Parathyroid adenoma (tissue), 2 donors: ENCODE measurements around the gene DAPK1.
"Not testable (repeated sequence)": the region's sequence is repeated elsewhere in the genome, so short reads cannot be mapped to it uniquely, and the experiment has no call there.

Experiments used
- H2AFZ ChIP-seq: fragments of 300-600 bp; sonication (generic); one replicate; pipeline ENCODE4 v1.7.0; 2017; ENCODE audit warnings: antibody characterized with exemption, mild to moderate bottlenecking
- H3K27ac ChIP-seq: fragments of 300-600 bp; sonication (generic); one replicate; pipeline ENCODE4 v1.7.0; 2017
- H3K27me3 ChIP-seq: fragments of 300-600 bp; sonication (generic); one replicate; pipeline ENCODE4 v1.7.0; 2017; ENCODE audit warnings: low read length; ENCODE audit not compliant: control insufficient read depth, insufficient read depth
- H3K36me3 ChIP-seq: fragments of 300-600 bp; sonication (generic); one replicate; pipeline ENCODE4 v1.7.0; 2017; ENCODE audit warnings: low read length; ENCODE audit not compliant: control insufficient read depth, insufficient read depth
- H3K4me1 ChIP-seq: fragments of 300-600 bp; sonication (generic); one replicate; pipeline ENCODE4 v1.7.0; 2017; ENCODE audit warnings: control low read depth
- H3K4me2 ChIP-seq: fragments of 300-600 bp; sonication (generic); one replicate; pipeline ENCODE4 v1.7.0; 2017; ENCODE audit warnings: low read length
- H3K4me3 ChIP-seq: fragments of 300-600 bp; sonication (generic); one replicate; pipeline ENCODE4 v1.7.0; 2017; ENCODE audit warnings: low read depth, low read length
- H3K79me2 ChIP-seq: fragments of 300-600 bp; sonication (generic); one replicate; pipeline ENCODE4 v1.7.0; 2017; ENCODE audit warnings: control low read depth
- H3K9ac ChIP-seq: fragments of 300-600 bp; sonication (generic); one replicate; pipeline ENCODE4 v1.7.0; 2017; ENCODE audit warnings: mild to moderate bottlenecking
- H3K9me3 ChIP-seq: fragments of 300-600 bp; sonication (generic); one replicate; pipeline ENCODE4 v1.7.0; 2017; ENCODE audit warnings: low read length; ENCODE audit not compliant: control insufficient read depth
- TF ChIP-seq, protein P1 (sequence below): fragments of 300-600 bp; sonication (generic); IDR thresholded peaks from one replicate; pipeline ENCODE4 v1.7.0; 2017; ENCODE audit warnings: antibody characterized with exemption, mild to moderate bottlenecking
- donor health status: primary hyperparathyroidism.

Gene DAPK1

DNA sequence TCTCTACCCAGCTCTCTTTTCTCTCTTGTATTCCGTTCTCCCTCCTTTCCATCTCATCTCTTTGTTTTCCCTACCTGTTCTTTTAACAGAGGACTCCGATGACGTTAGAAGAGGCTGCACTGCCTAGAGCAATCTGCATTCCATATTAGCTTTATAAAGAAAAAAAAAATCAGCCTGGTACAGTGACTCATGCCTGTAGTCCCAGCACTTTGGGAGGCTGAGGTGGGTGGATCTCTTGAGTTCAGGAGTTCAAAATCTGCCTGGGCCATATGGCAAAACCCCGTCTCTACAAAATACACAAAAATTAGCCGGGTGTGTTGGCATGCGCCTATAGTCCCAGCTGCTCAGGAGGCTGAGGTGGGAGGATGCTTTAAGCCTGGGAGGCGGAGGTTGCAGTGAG lies 49.0 kb downstream of the DAPK1 start:
- H3K79me2 ChIP-seq = no peaks in the 10 kb centered on the region
- no peak overlapping the region for H3K4me2 ChIP-seq
- no peaks in the 10 kb centered on the region for H3K27me3 ChIP-seq
- no peak overlapping the region for H3K27ac ChIP-seq
- H3K9me3 ChIP-seq = no peaks in the 10 kb centered on the region
- TF ChIP-seq, protein P1, sequence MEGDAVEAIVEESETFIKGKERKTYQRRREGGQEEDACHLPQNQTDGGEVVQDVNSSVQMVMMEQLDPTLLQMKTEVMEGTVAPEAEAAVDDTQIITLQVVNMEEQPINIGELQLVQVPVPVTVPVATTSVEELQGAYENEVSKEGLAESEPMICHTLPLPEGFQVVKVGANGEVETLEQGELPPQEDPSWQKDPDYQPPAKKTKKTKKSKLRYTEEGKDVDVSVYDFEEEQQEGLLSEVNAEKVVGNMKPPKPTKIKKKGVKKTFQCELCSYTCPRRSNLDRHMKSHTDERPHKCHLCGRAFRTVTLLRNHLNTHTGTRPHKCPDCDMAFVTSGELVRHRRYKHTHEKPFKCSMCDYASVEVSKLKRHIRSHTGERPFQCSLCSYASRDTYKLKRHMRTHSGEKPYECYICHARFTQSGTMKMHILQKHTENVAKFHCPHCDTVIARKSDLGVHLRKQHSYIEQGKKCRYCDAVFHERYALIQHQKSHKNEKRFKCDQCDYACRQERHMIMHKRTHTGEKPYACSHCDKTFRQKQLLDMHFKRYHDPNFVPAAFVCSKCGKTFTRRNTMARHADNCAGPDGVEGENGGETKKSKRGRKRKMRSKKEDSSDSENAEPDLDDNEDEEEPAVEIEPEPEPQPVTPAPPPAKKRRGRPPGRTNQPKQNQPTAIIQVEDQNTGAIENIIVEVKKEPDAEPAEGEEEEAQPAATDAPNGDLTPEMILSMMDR = no peak
- H3K4me3 ChIP-seq = no peak overlapping the region
- H2AFZ ChIP-seq = no peak overlapping the region
- no peaks in the 10 kb centered on the region for H3K36me3 ChIP-seq
- no peak overlapping the region for H3K9ac ChIP-seq
- peaks cover 1% of the 10 kb centered on the region for H3K4me1 ChIP-seq

DNA sequence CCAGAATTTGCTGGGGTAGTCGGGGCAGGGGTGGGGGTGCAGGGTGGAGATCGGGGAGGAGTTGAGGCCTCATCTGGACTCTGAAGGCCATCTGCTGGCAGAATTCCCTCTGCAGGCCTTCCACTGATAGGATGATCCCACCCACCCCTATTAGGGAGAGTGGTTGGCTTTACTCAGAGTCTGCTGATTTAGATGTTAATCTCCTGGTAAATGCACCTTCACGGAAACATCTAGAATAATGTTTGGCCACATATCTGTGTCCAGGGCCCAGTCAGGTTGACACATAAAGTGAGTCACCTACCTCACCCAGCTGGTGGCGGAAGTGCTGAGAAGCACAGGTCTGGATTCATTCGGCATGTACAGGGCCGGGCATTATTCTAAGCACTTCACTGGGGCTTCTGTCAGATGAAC lies 50.0 kb downstream of the DAPK1 start:
- Histone ChIP-seq H3K4me1 (peaks cover 6% of the 10 kb centered on the region), H3K4me3 (no peak overlapping the region), H3K4me2 (no peak overlapping the region), H3K9me3 (no peaks in the 10 kb centered on the region), H3K9ac (no peak overlapping the region), H3K79me2 (no peaks in the 10 kb centered on the region), H3K36me3 (no peaks in the 10 kb centered on the region), H3K27ac (no peak overlapping the region), H2AFZ (no peak overlapping the region), H3K27me3 (no peaks in the 10 kb centered on the region)
- TF ChIP-seq, protein P1 = no peak

DNA sequence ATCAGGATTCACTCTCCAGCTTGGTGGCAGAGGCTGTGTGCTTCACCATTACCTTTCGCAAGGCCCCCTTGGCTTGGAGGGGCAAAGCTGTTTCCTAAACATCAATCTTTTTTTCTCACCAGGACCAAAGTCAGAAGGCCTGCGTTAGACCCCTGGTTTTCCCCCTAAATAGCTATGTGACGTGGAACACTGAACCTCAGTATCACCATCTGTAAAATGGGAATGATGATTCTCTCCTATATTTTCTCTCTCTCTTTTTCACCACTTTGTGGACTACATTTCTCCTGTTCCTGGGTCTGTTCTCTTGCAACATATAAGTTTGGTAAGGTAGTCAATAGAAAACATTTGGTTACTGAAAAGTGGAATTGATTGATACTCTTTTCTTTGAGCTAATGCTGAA lies 50.5 kb downstream of the DAPK1 start:
- Histone ChIP-seq H3K27me3 (no peaks in the 10 kb centered on the region), H3K27ac (no peak overlapping the region), H3K4me1 (peaks cover 6% of the 10 kb centered on the region), H3K36me3 (no peaks in the 10 kb centered on the region), H3K9ac (no peak overlapping the region), H3K4me2 (no peak overlapping the region), H3K9me3 (no peaks in the 10 kb centered on the region), H3K4me3 (no peak overlapping the region), H3K79me2 (no peaks in the 10 kb centered on the region), H2AFZ (no peak overlapping the region)
- TF ChIP-seq, protein P1 = no peak

DNA sequence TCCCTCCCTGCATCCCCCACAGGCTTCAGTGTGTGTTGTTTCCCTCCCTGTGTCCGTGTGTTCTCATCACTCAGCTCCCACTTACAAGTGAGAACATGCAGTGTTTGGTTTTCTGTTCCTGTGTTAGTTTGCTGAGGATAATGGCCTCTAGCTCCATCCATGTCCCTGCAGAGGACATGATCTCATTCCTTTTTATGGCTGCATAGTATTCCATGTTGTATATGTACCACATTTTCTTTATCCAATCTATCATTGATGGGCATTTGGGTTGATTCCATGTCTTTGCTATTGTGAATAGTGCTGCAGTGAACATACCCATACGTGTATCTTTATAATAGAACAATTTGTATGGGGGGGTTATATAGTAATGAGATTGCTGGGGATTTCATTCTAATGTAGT lies 51.4 kb downstream of the DAPK1 start:
- not testable (repeated sequence) for H3K9ac ChIP-seq, H3K79me2 ChIP-seq, H3K27me3 ChIP-seq, H3K36me3 ChIP-seq, H3K4me1 ChIP-seq, H3K4me2 ChIP-seq, H3K27ac ChIP-seq, H3K9me3 ChIP-seq, H3K4me3 ChIP-seq, H2AFZ ChIP-seq

DNA sequence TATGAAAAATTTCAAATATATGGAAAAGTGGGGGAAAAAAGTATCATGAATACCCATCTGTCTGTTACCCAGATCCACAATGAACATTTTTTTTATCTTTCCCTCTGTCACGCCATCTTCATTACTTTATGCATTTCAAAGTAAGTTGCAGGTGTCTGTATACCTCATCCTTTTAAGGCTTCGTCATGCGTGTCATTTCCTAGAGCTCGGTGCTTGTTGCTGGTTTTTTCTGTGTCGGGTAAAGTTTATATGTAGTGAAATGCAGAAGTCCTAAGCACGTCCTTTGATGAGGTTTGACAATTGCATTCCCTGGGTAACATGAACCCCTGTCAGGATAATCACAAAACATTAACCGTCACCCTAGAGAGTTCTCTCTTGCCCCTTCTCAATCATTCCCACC lies 52.1 kb downstream of the DAPK1 start:
- no peaks in the 10 kb centered on the region for H3K27me3 ChIP-seq
- H3K4me2 ChIP-seq = no peak overlapping the region
- H3K27ac ChIP-seq = no peak overlapping the region
- H3K9me3 ChIP-seq = no peaks in the 10 kb centered on the region
- no peak overlapping the region for H3K4me3 ChIP-seq
- no peaks in the 10 kb centered on the region for H3K79me2 ChIP-seq
- TF ChIP-seq, protein P1 = no peak
- H2AFZ ChIP-seq = no peak overlapping the region
- peaks cover 9% of the 10 kb centered on the region for H3K4me1 ChIP-seq
- H3K9ac ChIP-seq = no peak overlapping the region
- no peaks in the 10 kb centered on the region for H3K36me3 ChIP-seq
